HFFc6 (cell line): ENCODE data around the gene LYST. TPM values are rescaled to one million over a fixed set of nuclear protein-coding genes. Genes with fewer than 3 reads are reported as not detected.

Source experiments
- DNase-seq: peaks from one replicate; pipeline ENCODE4 v3.0.0-alpha.2; 2018
- H3K27ac Mint-ChIP-seq: 2 replicates; pipeline ENCODE4 v1.8.0; 2020; ENCODE audit warnings: mild to moderate bottlenecking, mixed read lengths
- H3K27me3 Mint-ChIP-seq: 2 replicates; pipeline ENCODE4 v1.8.0; 2021; ENCODE audit warnings: mild to moderate bottlenecking, moderate library complexity, mixed read lengths; ENCODE audit not compliant: insufficient read depth
- H3K36me3 Mint-ChIP-seq: 2 replicates; pipeline ENCODE4 v1.8.0; 2021; ENCODE audit warnings: low read depth, mixed read lengths
- H3K4me1 Mint-ChIP-seq: 2 replicates; pipeline ENCODE4 v1.8.0; 2020; ENCODE audit warnings: low read depth, mixed read lengths
- H3K4me3 Mint-ChIP-seq: 2 replicates; pipeline ENCODE4 v1.8.0; 2020; ENCODE audit warnings: mild to moderate bottlenecking, moderate library complexity, mixed read lengths
- H3K9me3 Mint-ChIP-seq: 2 replicates; pipeline ENCODE4 v1.8.0; 2020; ENCODE audit warnings: mild to moderate bottlenecking, mixed read lengths
- CTCF ChIP-seq: fragments of 200-600 bp; sonication (generic); IDR thresholded peaks from 2 replicates; pipeline ENCODE4 v1.5.0; 2021; ENCODE audit warnings: antibody characterized with exemption, mild to moderate bottlenecking
- total RNA-seq, 6 experiments: library from RNA; stranded (reverse); fragmentation: NEBNext Ultra II Directional; extraction: Animal tissue kit (Norgen Biotek cat#: 25700); gene quantifications; 2 replicates in 1 of 6; 3 replicates in 5 of 6; pipeline ENCODE4 v1.2.3, GENCODE V29; 2021

Gene LYST
- total RNA-seq, 6 experiments from 2014 or later, result 13.2 to 18.9 (median 15.4) TPM

GRCh38 chr1:235736263-235736662 is 130.4 kb downstream of the LYST start:
- no peak for TF ChIP-seq CTCF
- Mint-ChIP-seq H3K27me3 (peaks cover 2% of the 10 kb centered on the region), H3K9me3 (no peaks in the 10 kb centered on the region), H3K36me3 (peaks cover 32% of the 10 kb centered on the region), H3K4me3 (no peak overlapping the region), H3K27ac (peak overlapping the region; percentile 6), H3K4me1 (peaks cover 76% of the 10 kb centered on the region)
- DNase-seq, result no peak

GRCh38 chr1:235735621-235736020 is 131.1 kb downstream of the LYST start:
- Mint-ChIP-seq H3K27me3 (peaks cover 2% of the 10 kb centered on the region), H3K27ac (no peak overlapping the region), H3K4me1 (peaks cover 70% of the 10 kb centered on the region), H3K9me3 (no peaks in the 10 kb centered on the region), H3K4me3 (no peak overlapping the region), H3K36me3 (peaks cover 32% of the 10 kb centered on the region)
- no peak for TF ChIP-seq CTCF
- no peak for DNase-seq

GRCh38 chr1:235734335-235734734 is 132.4 kb downstream of the LYST start:
- no peak overlapping the region for H3K4me3 Mint-ChIP-seq
- peaks cover 2% of the 10 kb centered on the region for H3K27me3 Mint-ChIP-seq
- H3K36me3 Mint-ChIP-seq, result peaks cover 21% of the 10 kb centered on the region
- H3K27ac Mint-ChIP-seq, result no peak overlapping the region
- no peaks in the 10 kb centered on the region for H3K9me3 Mint-ChIP-seq
- no peak for DNase-seq
- peaks cover 57% of the 10 kb centered on the region for H3K4me1 Mint-ChIP-seq
- no peak for TF ChIP-seq CTCF

- H3K36me3 Mint-ChIP-seq, result no peaks in the 10 kb centered on the region
- H3K27me3 Mint-ChIP-seq, result no peaks in the 10 kb centered on the region
- no peak overlapping the region for H3K4me3 Mint-ChIP-seq
- H3K4me1 Mint-ChIP-seq, result peaks cover 29% of the 10 kb centered on the region
- no peak for TF ChIP-seq CTCF
- no peak overlapping the region for H3K27ac Mint-ChIP-seq
- DNase-seq, result no peak
- H3K9me3 Mint-ChIP-seq, result no peaks in the 10 kb centered on the region
Measured at GRCh38 chr1:235730007-235730406, 136.7 kb downstream of the LYST start.

GRCh38 chr1:235726557-235726956 is 140.1 kb downstream of the LYST start:
- no peak overlapping the region for H3K27ac Mint-ChIP-seq
- no peaks in the 10 kb centered on the region for H3K36me3 Mint-ChIP-seq
- H3K9me3 Mint-ChIP-seq, result no peaks in the 10 kb centered on the region

More at GRCh38 chr1:235726557-235726956, 140.1 kb downstream of the LYST start:
- no peak for TF ChIP-seq CTCF
- Mint-ChIP-seq H3K4me1 (peaks cover 14% of the 10 kb centered on the region), H3K27me3 (peaks cover 3% of the 10 kb centered on the region; the same call in 1 of the 2 replicates), H3K4me3 (no peak overlapping the region)
- DNase-seq, result no peak
